Right ventricle myocardium superior (tissue), 1 donor: ENCODE data around the gene AFAP1. TPM values are rescaled to one million over a fixed set of nuclear protein-coding genes. Genes with fewer than 3 reads are reported as not detected.

ENCODE experiments used
- ATAC-seq: fragments of 200-7000 bp; cut with Tn5 transposase; one replicate; pipeline ENCODE4 v1.9.1; 2020; ENCODE audit warnings: mild to moderate bottlenecking; ENCODE audit not compliant: poor library complexity
- DNase-seq: peaks from one replicate; pipeline ENCODE4 v3.0.0-alpha.2; 2020
- intact Hi-C: fragments of 100-400 bp; cut with DNase I; formaldehyde crosslinking; loops from one replicate; pipeline ENCODE4 v1.11.2; 2022
- total RNA-seq: library from RNA; stranded (reverse); fragmentation: NEBNext Ultra II Directional; extraction: Animal tissue kit (Norgen Biotek cat#: 25700); gene quantifications from one replicate; pipeline ENCODE4 v1.2.1, GENCODE V29; 2021
- donor health status: DM: no; HTN: yes; CAD: no; lungs with severe emphysema.

Gene AFAP1
- total RNA-seq, 1 donor from 2014 or later = 6.2 TPM

DNA sequence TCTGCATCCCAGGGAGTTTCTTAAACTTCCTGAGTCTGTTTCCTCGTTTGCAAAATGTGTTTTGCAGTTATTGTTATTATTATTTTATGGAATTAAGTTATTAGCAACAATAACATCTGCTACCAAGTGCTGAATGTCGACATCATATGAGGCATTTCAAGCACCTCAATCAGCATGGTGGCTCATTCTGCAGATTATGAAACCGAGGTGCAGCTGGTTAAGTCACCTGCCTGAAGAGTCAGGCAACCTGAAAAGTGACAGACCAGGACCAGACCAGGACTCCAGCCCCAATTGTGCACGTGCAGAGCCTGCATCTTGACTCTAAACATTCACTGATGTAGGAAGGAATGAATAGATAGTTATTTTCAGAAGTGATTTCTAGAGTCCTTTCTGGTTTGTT, 99.8 kb downstream of the AFAP1 start:
- DNase-seq (no peak), ATAC-seq (no peak)
- intact Hi-C loops = loop anchor here (10.0 kb wide), 1 partner anchor 95 kb away; the partner anchor contains the start of gene AFAP1

DNA sequence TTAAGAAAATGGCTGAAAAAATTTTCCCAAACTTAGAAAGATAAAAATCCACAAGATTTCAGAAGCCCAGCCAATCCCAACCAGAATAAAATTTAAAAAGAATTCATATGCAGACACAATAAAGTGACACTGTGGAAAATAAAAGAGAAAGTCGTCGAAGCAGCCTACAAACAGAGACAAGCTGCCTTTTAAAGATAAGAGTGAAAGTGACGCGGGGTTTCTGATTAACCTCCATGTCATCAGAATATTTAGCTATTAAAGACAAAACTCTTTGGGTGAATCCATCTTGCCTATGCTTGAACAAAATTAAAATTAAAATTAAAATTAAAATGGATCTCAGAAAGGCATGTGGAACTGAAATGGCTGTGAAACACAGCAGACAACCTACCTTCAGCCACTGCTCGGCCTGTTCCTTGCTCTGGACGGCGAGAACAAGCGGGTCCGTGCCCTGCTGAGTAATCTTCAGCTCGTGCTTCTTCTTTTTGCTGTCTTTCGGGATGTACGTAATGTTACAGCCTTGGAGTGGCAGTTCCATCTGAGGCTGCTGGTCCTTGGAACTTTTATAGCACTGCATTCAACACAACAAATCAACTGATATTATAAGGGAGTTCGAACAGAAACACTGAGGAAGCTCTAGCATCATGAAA, 101.4 kb downstream of the AFAP1 start:
- ATAC-seq (no peak), DNase-seq (no peak)
- intact Hi-C loops = no loop called here

- DNase-seq = no peak
- ATAC-seq = no peak
- intact Hi-C loops = no loop called here
These were observed 102.0 kb downstream of the AFAP1 start for GRCh38 chr4:7837597-7838135.

- ATAC-seq (no peak), DNase-seq (no peak)
- intact Hi-C loops = no loop called here
These were observed 107.6 kb downstream of the AFAP1 start for GRCh38 chr4:7831858-7832730.

GRCh38 chr4:7831330-7831729, 108.3 kb downstream of the AFAP1 start:
- ATAC-seq (peak; percentile 45), DNase-seq (no peak)
- intact Hi-C loops = no loop called here

GRCh38 chr4:7830747-7831146, 108.9 kb downstream of the AFAP1 start:
- intact Hi-C loops = no loop called here
- ATAC-seq = no peak
- no peak for DNase-seq

DNA sequence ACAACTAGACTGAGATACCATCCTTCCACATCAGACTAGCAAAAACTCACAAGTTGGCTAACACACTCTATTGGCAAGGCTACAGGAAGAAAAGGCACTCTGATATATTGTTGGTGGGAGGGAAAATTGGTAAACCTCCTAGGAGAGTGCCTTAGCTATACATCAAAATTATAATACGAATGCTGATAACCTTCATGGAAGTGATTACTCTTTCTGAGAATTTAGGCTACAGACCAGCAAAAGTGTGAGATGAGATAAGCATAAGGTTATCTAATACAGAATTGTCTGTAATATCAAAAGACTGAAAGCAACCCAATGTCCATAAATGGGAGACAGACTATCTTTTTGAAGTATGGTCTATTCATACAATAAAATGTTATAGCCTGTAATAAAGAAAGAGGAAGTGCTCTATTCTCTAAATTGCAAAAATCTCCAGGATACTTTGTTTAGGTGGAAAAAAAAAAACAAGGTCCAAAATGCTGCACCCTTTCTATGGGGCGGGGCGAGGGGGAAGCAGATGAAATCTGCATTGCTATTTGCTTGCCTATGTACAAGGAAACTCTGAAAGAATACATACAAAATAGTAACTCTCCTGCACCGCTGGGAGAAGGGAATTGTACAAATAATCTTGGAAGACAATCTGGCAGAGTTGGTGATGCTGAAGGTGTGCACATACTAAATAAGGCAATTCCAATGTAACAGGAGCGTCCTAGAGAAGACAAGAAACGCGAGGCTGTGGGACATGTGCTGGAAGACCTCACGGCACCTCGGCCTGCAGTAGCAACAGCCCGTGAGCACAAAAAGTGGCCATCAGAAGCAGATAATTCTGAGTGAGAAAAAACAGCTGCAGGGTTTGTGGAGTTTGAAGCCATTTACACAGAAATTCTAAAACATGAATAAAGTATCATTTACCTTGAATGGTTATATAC, 109.7 kb downstream of the AFAP1 start:
- ATAC-seq = no peak
- no peak for DNase-seq
- intact Hi-C loops = no loop called here

DNA sequence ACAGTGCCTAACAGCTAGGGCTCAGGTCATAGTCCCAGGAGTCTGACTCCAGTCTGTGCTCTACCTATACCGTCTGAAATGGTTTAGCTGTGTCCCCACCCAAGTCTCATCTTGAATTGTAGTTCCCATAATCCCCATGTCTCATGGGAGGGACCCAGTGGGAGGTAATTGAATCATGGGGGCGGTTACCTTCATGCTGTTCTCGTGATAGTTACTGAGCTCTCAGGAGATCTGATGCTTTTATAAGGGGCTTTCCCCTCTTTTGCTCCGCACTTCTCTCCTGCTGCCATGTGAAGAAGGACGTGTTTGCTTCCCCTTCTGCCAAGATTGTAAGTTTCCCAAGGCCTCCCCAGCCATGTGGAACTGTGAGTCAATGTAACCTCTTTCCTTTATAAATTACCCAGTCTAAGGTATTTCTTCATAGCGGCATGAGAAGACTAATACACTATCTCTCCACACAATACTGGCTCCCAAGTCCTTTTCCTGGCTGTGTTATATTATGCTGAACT, 110.8 kb downstream of the AFAP1 start:
- intact Hi-C loops = no loop called here
- DNase-seq = no peak
- ATAC-seq = peak; percentile 6

- ATAC-seq (peak; percentile 90), DNase-seq (peak; percentile 78)
- intact Hi-C loops = no loop called here
These were observed 111.5 kb downstream of the AFAP1 start for GRCh38 chr4:7828011-7828720.

GRCh38 chr4:7827566-7827965, 112.1 kb downstream of the AFAP1 start:
- DNase-seq (no peak), ATAC-seq (no peak)
- intact Hi-C loops = no loop called here

GRCh38 chr4:7826909-7827306, 112.8 kb downstream of the AFAP1 start:
- ATAC-seq (no peak), DNase-seq (no peak)
- intact Hi-C loops = no loop called here

DNA sequence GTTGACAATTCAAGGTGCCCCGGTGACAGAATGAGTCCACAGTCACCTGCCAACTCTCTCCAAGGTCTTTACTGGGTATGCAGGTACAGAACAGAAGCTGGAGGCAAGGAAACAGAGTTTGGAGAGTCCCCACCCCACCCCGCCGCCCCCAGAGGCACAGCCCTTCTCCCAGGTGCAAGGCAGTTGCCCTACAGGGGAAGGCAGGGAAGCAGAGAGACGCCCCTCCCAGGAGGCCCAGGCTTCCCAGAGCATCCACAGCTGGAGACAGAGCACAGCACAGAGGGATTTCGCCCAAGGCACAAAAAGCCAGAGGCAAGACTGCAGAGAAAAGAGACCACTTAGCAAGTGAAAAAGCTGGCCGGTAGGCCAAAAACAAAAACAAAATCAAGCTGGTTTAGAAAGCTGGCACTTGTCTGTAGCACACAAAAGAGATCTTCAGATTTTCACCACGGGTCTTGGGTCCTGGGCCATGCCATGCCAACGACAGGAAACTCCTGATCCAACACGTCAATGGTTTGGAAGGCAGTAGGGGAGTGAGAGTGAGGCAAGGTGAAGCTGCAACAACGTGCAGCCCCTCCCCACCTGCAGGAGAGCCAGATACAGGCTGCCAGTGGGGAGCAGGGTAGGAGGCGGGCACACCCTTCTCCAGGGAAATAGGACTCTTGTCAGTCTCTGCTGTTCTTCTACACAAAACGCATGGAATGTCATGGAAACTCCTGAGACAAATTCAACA, 113.3 kb downstream of the AFAP1 start:
- DNase-seq (no peak), ATAC-seq (no peak)
- intact Hi-C loops = no loop called here

DNA sequence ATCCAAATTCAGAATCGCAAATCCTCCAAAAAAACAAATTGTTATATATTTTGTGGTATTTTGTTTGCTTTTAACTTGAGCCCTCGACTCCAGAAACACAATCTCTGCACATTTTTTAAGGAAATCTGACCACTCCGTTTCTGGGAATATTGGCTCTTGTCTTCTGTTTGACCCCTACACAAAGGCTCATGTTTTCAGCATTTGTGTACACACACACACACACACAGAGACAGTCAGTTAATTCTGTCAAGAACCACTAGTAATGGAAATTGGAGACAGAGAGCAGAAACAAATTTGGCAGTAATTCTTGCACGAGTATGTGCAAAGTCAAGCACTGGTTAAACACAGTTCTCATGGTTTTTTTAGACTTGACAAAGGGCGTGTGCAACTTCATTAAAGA, 115.4 kb downstream of the AFAP1 start:
- intact Hi-C loops = no loop called here
- no peak for ATAC-seq
- no peak for DNase-seq

DNA sequence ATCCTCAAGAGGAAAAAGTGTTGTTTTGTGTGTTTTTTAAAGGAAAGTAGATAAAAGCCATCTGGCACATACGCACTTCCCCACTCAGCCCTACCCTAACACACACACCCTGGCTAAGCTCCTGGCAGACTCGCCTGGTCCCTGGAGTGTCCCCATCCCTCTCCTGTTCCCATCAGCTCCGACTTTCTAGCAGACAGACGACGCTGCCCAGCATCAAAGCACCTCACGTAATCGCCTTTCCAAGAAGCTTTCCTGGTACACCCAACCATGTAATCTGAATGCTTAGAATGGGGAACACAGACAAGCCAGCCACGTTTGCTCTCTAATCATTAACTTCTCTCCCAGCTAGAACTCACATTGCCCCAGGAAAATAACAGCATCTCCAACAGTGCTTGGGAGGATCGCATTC, 116.2 kb downstream of the AFAP1 start:
- intact Hi-C loops = no loop called here
- ATAC-seq (peak; percentile 82), DNase-seq (peak; percentile 87)

GRCh38 chr4:7822877-7823276, 116.8 kb downstream of the AFAP1 start:
- peak; percentile 60 for ATAC-seq
- intact Hi-C loops = no loop called here
- no peak for DNase-seq

DNA sequence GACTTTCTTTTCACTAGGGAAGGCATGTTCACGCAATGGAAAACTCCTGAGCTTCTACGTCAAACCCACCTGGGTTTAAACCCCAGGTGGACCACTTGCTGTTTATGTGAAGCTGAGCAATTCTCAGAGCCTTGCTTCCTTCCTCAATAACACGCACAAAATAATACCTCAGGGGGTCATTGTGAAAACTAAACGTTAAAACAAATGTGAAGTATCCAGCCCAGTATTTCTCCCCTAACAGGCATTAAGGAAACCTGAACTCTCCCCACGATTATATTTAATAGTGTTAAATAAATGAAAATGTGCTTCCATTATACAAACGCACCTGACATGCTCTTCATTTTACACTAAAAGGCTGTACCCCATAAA, 117.5 kb downstream of the AFAP1 start:
- DNase-seq (no peak), ATAC-seq (no peak)
- intact Hi-C loops = no loop called here

GRCh38 chr4:7821245-7822136, 118.2 kb downstream of the AFAP1 start:
- ATAC-seq (peak; percentile 43), DNase-seq (no peak)
- intact Hi-C loops = no loop called here
